ENCODE results near the gene EEPD1. TPM values are rescaled to one million over a fixed set of nuclear protein-coding genes. Genes with fewer than 3 reads are reported as not detected.
"Not testable (repeated sequence)": the region's sequence is repeated elsewhere in the genome, so short reads cannot be mapped to it uniquely, and the experiment has no call there.

The EEPD1 gene
- total RNA-seq (2014; rRNA removed; shearing (Covaris generic)), result 0.40 and 0.67 TPM in 2 replicates
- polyA plus RNA-seq (2014; cell fraction: nucleus; rRNA removed), result 3.5 and 11.8 TPM in 2 replicates

DNA sequence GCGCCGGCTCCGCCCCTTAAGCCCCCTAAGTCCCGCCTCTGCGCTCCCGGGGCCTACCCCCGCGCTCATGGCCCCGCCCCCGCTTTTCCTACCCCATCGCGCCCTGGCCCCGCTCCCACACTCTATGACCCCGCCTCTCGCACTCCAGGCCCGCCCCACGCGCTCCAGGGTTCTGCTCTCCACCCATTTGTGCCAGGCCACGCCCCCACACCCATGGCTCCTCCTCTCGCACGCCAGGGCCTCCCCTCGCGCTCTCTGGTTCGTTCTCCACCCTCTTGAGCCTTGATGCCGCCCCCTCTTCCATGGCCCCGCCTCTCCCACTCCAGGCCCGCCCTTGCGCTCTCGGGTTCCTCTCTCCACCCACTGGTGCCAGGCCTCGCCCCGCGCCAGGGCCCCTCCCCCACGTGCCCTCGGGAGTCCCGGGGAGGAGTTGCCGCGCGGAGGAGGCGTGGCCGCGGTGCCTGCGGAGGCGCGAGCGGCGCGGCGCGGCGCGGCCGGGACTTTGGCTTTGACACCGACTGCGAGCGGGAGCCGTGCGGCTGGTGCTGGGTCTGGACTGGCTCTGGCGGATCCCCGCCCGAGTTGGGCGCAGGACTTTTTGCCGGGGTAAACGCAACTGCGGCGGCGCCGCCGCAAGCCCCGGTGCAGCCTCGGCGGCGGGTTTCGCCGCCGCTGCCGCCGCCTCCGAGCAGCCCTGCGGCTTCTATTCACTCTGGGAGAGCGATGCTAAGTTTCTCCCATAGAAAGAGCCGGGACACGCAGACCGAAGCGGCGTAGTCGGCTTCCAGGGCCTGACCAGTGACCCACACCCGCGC is at the start of gene EEPD1:
Gene EEPD1, plus strand, starts transcription at position 499 of the 815 bp plus-strand sequence. CDS start 1,071 bp downstream, outside the sequence.
- DNase-seq (ENCODE audit: extremely low read depth, low read depth), result peak; percentile 99

DNA sequence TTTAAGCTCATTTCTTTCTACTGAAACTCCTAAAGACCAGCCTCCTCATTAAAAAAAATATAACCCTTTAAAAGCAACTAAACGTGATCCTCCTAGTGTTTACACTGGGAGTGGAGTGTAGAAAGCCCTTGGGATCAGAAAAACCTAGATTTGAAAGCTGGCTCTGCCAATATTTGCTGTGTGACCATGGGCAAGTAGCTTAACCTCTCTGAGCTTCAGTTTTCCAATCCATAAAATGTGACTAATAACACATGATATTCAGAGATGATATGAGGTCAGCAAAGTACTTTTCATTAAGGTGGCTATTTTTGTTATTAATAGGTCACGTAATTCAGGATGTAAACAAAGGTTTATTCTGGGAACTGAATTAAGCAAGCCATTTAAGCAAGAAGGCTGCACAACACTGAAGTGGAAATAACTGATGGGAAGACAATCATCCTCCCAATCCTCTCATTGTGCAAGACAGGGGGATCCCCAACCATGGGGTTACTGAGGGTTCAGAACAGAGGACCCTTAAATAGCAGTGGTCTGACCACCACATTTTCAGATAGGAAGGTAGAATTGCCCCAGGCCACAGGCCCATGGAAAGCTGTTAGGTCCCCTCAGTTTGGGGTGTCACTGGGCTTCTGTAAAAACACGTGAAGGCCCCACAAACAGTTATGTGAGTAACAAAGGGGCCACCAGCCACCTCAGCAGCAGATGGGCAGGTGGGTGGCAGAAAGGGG is 49.1 kb upstream of the EEPD1 start:
- DNase-seq (ENCODE audit: extremely low read depth, low read depth), result no peak

DNA sequence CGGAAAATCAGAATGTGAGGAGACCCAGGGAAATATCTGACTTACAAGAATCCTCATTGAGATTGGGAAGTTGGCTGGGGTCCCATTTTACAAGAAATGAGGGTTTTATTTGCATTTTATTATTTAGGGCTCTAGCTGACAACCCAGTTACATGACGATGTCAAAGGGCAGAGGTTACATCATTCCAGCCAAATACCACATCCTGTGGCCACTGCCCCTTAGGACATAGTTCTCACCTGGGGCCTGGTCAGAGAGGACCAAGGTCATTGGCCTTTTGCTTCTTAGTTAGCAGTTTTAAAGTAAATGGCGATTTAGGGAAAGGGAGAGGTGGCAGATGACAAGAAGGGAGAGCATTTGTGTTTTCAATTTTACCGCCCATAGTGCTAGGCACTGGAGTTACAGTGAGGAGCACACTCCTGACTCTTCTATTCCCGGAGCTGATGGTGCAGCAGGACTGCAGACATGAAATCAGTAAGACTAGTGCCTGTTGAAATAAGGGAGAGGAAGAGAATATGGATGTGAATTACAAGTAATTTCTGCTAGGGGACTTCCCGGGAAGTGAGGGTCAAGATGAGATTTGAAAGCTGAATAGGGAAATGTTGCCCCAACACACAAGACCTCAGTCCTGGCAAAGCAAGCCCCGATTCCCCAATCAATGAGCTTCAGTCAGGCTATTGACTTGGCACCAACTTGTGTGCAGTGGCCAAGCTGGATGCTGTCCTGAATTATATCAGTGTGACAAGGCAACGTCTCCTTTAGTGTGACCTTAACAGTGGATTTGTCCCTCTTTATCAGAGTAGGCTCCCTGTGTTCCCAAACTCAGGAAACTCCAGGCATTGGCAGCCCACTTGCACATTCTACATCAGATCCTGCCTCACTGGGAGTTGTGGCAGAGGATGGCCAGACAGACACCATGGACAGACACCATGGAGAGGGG is 45.8 kb upstream of the EEPD1 start:
- not testable (repeated sequence) for DNase-seq (ENCODE audit: extremely low read depth, low read depth)

DNA sequence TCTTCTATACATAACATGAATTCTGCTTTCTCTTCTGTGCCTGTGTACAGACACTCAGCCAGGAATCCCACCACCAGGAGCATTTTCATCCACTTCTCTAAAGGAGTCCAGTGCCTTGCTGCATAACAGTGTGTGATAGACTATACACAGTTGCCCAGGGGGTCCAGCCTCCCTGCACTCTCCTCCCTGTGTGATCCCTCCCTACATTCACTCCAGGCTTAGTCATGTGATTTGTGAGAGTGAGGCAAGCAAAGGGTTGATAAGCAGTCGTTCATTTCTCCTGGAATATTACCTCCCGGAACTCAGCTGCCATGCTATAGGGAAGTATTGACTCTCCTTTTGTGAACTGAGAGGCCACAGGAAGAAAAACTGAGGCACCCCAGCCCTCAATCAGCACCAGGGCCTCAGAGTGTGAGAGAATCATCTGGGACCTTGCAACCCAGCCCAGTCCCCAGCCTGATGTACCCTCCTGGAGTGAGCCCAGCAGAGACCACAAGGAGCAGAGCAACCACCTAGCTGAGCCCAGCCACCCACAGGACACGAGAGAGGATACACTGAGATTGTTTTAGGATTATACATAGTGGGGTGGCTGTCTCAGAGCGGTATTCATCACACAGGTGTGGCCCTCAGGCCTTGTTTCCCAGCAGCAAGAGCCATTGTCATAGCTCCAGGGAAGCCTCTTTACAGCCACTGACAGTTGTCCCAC is 45.0 kb upstream of the EEPD1 start:
- DNase-seq (ENCODE audit: extremely low read depth, low read depth), result no peak

DNA sequence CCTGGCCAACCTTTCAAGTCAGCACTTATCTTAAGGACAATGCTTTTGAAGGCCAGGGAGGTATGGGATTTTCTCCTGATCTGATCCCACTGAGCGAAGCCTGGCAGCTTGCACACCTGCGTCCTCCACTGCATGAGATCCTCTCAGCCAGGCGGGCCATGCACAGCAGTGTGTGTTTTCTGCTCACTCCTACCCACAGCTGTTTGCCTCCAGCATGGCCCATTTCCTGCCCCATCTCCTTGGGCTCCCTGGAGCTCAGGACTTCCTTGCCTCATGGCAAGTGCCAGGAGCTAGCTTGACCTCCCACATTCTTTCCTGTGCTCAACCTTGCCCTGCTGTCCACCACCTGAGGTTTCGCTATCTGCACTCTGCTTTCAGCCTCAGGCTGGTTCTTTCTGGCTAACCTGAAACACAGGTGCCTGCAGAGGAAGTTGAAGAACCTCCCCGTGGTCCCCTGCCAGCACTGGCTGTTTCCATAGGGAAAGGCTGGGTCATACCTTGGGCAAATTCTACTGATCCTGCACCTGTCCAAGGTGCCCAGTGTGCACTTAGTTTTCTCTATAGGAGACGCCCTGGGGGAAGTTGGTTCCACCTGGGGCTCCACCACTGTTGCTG is 43.9 kb upstream of the EEPD1 start:
- no peak for DNase-seq (ENCODE audit: extremely low read depth, low read depth)

DNA sequence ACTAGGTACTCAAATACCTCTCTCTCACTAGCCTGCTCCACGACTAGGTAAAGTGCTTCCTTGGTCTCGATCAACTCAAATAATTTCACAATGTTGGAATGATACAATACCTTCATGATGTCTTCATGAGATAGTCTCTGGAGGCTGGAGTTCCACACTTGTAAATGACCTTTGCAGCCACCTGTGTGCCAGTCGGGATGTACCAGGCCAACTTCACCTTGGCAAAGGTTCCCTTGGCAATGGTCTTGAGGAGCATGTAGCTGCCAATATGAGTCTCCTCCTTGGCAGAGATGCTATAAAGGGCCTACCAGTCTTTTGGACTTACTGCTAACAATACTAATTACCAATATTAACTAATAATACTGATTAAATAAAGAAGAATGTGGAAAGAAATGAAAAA is 42.5 kb upstream of the EEPD1 start:
- DNase-seq (ENCODE audit: extremely low read depth, low read depth), result no peak

DNA sequence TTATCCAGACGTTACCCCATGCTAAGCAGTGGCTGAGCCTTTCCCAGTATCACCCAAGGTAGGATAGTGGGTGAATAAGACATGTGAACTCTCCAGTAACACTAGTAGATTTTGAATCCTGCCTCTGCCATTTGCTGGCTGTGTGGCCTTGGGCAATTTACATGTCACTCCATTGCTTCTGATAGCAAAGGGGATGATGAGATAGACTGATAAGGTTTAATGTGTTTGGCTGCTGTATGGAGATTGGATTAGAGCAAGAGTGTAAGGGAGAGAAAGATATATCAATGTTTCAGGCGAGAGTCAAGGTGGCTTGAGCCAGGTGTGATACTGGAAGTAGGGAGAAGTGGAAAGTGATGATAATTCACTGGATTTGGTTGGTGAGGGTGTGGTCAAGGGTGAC is 40.1 kb upstream of the EEPD1 start:
- no peak for DNase-seq (ENCODE audit: extremely low read depth, low read depth)

DNA sequence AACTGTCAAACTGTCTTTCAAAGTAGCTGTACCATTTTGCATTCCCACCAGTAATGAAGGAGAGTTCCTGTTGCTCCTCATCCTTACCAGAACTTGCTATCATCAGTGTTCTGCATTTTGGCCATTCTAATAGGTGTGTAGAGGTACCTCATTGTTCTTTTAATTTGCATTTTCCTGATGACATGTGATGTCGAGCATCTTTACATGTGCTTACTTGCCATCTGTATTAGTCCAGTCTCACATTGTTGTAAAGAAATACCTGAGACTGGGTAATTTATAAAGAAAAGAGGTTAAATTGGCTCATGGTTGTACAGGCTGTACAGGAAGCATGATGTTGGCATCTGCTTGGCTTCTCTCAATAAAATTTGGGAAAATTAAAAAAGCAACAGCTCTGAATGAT is 38.7 kb upstream of the EEPD1 start:
- no peak for DNase-seq (ENCODE audit: extremely low read depth, low read depth)

DNA sequence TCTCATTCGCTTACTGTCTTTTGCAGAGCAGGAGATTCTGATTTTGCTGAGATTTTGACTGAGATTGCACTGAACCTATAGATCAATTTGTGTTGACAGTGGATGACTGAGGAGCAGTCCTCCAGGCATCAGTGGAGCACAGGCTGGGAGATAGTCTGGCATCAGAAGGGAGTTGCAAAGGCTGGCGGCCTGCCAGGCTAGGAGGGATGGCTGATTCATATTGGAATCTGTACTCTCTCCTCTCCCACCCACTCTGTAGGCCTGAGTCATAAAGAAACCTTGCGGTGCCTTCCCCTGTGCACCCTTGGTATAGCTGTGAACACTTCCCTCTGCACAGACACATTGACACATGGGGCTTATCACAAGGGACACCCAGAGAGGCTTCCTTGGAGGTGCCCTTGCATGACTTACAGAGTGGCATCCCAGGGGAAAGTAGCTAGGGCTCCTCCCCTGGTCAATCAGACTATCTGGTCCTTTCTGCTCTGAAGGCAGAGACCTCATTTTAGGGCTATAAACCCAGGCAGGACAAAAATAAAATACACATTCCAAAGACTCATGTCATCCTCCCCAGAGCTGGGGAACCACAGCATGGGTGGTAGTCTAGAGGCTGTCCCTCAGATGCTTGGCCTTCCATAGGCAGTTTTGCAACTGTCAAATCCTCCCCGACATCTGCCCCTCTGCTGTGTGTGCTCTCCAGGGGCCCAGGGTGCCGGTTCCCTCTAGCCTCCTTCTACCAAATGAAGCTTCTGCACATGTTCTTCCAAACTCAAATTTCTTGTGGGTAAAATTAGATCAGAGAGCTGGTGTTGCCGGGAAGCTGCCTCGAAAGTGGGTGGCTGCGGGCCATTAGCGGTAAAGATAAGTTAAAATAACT is 37.4 kb upstream of the EEPD1 start:
- peak; percentile 6 for DNase-seq (ENCODE audit: extremely low read depth, low read depth)

DNA sequence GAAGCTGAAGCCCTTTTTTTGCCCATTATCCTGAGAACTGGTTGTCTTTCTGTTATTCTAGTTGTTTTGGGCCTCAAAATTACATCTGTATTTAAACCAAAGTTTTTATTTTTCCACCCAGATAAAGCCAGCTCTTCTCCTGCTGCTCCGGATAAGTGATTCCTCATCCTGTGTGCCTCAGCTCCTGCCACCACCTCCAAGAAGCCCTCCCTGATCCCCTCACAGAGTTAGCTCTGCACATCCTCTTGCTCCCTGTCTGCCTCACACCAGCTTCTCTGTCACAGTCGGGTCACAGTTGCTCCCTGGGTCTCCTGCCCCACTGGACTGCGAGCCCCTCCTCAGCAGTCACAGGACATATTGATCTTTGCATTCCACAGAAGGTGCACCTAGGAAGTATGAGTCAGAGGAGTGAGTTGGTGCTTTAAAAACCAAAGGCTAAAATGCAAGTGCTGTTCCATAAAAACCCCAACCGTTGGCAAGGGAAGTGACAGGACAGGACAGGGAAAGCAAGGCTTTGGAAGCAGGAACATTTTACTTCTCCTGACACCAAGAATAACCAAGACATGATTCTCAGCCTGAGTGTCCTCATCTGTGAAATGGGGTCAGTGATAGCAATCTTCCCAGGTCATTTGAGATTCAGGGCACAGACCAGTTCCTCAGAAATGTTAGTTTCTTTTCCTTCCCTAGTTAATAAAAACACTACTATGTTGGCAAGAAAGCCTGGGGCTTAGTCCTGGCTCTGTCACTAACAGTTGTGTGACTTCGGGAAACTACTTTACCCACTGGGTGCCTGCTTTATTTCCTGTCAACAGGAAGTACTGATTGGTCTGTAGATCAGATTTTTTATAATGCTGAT is 36.5 kb upstream of the EEPD1 start:
- no peak for DNase-seq (ENCODE audit: extremely low read depth, low read depth)

DNA sequence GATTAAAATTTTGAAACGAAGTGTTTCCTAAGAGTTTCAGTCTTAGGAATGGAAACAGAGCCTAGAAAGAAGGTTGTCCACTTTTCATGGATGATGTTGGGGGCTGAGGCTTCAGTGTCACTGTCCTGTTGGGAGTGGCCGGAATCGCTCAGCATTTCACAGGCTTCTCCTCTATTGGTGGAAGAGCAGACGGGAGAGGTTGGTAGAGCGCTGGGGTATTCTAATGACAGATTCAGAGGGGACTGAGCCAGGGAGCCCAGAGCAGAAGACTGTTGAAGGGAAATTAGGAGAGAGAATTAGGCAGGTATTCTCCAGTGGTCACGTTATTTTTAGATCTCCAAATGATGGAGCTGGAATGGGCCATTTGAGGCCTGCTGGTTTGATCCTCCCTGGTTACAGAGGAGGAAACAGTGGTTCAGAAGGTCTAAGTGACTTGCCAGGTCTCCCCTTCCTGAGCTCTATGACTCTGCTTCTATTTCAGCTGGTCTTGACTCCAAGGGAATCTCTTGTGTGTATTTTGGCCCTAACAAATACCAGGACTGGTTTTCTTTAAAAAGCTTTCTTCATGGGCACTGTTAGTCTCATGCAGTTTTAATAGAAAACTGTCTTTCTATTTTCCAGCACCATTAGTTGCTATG is 35.7 kb upstream of the EEPD1 start:
- no peak for DNase-seq (ENCODE audit: extremely low read depth, low read depth)

DNA sequence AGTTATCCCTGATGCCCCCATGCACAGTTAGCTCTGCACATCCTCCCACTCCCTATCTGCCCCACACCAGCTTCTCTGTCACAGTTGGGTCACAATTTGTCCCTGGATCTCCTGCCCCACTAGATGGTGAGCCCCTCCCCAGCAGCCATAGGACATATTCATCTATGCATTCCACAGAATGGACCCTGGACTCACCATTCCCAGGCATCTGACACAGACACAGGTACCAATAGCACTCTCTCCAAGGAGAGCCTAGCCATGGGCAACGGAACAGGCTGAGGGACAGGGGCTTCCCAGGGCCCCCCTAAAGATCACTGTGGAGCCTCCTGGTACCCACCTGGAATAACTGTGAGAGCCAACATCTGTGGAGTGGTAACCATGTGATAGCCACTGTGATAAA is 34.7 kb upstream of the EEPD1 start:
- DNase-seq (ENCODE audit: extremely low read depth, low read depth), result no peak

DNA sequence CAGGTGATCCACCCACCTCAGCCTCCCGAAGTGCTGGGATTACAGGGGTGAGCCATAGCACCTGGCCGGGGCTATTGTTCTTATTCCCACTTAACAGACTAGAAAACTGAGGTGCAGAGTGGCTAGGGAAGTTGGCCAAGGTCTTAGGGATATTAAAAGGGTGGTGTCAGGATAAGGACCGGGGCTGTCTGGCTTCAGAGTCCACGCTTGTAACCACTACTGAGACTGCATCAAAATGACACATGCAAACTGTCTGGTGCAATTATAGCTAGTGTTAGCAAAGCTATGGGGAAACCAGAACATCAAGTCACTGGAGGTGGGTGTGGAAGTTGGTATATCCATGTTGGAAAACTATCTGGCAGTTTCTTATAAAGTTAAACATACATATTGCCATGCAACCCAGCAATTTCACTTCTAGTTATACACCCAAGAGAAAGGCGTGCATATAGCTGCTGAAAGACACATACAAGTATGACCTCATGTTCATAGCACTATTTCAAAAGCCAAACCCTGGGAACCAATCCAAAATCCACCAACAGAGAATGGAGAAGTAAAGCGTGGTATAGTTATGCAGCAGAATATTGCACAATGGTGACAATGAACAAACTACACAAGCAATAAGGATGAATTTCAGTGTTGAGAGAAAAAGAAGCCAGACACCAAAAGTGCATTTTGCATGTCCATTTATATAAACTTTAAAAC is 33.9 kb upstream of the EEPD1 start:
- DNase-seq (ENCODE audit: extremely low read depth, low read depth), result peak; percentile 20

DNA sequence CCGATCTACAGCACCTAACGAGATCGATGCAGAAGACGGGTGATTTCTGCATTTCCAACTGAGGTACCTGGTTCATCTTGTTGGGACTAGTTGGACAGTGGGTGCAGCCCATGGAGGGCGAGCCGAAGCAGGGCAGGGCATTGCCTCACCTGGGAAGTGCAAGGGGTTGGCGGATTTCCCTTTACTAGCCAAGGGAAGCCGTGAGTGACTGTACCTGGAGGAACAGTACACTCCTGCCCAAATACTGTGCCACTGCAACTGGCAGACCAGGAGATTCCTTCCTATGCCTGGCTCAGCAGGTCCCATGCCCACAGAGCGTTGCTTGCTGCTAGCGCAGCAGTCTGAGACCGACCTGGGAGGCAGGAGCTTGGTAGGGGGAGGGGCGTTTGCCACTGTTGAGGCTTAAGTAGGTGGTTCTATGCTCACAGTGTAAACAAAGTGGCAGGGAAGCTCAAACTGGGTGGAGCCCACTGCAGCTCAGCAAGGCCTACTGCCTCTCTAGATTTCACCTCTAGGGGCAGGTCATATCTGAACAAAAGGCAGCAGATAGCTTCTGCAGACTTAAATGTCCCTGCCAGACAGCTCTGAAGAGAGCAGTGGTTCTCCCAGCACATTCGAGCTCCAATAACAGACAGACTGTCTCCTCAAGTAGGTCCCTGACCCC is 32.9 kb upstream of the EEPD1 start:
- not testable (repeated sequence) for DNase-seq (ENCODE audit: extremely low read depth, low read depth)

DNA sequence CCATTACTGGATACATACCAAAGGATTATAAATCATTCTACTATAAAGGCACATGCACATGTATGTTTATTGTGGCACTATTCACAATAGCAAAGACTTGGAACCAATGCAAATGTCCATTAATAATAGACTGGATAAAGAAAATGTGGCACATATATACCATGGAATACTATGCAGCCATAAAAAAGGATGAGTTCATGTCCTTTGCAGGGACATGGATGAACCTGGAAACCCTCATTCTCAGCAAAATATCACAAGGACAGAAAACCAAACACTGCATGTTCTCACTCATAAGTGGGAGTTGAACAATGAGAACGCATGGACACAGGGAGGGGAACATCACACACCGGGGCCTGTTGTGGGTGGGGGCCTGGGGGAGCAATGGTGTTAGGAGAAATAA is 27.4 kb upstream of the EEPD1 start:
- DNase-seq (ENCODE audit: extremely low read depth, low read depth), result not testable (repeated sequence)

DNA sequence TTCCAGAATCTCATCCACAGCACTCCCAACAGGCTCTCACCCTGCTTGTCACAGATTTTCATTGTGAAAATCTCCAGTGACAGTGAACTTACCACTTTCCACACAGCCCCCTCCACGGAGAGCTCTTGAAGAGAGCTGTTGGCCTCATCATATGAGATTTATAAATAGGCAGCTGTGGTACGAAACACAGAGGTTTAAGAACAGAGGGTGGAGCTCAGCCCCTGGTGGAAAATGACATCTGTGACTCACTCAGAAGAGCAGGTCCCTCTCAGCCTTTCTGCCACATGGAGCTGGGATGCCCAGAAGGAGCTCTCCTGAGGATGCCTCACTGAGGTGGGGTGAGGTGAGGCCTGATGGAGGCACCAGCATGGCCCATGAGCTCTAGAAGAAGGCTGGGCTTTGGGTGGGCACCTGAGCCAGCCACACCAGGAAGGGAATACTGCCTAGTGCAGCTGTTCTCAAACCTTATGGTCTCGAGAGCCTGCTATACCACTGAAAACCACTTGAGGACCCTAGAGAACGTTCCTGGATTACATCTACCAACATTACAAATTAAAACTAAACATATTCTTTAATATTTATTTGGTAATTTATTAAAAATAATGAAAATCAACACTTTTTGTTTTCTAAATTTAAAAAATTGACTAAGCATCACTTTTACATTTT is 25.8 kb upstream of the EEPD1 start:
- no peak for DNase-seq (ENCODE audit: extremely low read depth, low read depth)
